OCI-LY3 (cell line): ENCODE results near the gene IQCN.

Source experiments
- CTCF ChIP-seq: fragments of 200-600, 300-600 bp; sonication (generic); IDR thresholded peaks from 2 replicates; pipeline ENCODE4 v1.5.1; 2014; ENCODE audit warnings: antibody characterized with exemption, low read length, low read depth
- EZH2phosphoT487 ChIP-seq: fragments of 200-600 bp; shearing (Covaris generic); IDR thresholded peaks from 2 replicates; pipeline ENCODE4 v1.6.1; 2018; ENCODE audit warnings: antibody characterized with exemption, mixed run types, low read depth

DNA sequence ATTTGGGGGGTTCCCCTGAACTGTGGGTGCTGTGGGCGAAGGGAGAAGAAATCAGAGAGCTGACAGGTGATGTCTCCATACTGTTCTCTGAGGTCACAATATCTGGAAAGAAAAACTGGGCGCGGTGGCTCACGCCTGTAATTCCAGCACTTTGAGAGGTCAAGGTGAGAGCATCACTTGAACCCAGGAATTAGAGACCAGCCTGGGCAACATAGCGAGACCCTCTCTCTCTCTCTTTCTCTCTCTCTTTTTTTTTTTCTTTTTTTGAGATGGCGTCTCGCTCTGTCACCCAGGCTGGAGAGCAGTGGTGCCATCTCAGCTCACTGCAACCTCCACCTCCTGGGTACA lies 21.9 kb downstream of the IQCN start:
- TF ChIP-seq CTCF (no peak), EZH2phosphoT487 (no peak)
